ENCODE data around the gene FAAP100. TPM values are rescaled to one million over a fixed set of nuclear protein-coding genes. Genes with fewer than 3 reads are reported as not detected.

FAAP100 gene
- total RNA-seq, 1 donor from 2014 or later: 64.6 TPM

DNA sequence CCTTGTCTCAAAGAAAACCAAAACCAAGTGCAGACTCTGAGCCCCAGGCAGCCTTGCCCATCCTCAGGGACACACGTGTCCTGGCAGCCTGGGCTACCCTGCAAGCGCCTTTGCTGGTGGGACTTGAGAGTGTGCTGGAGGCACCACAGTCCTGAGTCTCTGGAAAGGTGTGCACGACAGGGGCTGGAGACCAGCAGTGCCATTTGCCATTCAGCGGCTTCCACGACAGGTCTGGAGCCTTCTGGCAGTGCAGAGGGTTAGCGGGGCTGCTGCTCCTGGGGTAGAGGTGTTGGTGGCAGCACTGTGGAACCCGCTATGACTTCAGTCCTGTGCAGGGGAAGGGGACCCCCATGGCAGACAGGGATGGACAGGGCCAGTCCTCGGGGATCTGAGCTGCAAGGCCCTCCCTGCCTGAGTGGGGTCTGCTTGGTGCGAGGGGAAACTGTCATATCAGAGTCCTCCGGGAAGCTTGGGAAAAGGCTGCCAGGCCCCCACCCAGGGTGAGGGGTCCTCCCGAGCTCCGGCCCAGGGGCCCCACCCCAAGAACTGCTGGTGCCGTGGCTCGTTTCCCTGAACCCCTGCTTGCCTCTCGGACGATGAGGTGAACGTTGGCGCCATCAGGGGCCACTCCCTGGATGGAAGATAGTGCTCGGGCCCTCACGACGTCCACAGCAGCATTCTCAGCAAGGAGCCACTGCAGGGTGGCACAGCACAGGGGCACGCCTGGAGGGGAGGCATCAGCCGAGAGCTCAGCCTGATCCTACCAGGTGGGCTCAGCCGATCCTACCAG is 6.8 kb downstream of the FAAP100 start:
- Mint-ChIP-seq H3K36me3 (ENCODE audit: unreplicated experiment) (peaks cover 24% of the 10 kb centered on the region), H3K27ac (ENCODE audit: unreplicated experiment) (no peak overlapping the region), H3K27me3 (ENCODE audit: unreplicated experiment) (no peaks in the 10 kb centered on the region), H3K4me1 (ENCODE audit: unreplicated experiment) (peaks cover 12% of the 10 kb centered on the region), H3K4me3 (ENCODE audit: unreplicated experiment) (no peak overlapping the region), H3K9me3 (ENCODE audit: unreplicated experiment) (no peaks in the 10 kb centered on the region)
- TF ChIP-seq, protein P1, sequence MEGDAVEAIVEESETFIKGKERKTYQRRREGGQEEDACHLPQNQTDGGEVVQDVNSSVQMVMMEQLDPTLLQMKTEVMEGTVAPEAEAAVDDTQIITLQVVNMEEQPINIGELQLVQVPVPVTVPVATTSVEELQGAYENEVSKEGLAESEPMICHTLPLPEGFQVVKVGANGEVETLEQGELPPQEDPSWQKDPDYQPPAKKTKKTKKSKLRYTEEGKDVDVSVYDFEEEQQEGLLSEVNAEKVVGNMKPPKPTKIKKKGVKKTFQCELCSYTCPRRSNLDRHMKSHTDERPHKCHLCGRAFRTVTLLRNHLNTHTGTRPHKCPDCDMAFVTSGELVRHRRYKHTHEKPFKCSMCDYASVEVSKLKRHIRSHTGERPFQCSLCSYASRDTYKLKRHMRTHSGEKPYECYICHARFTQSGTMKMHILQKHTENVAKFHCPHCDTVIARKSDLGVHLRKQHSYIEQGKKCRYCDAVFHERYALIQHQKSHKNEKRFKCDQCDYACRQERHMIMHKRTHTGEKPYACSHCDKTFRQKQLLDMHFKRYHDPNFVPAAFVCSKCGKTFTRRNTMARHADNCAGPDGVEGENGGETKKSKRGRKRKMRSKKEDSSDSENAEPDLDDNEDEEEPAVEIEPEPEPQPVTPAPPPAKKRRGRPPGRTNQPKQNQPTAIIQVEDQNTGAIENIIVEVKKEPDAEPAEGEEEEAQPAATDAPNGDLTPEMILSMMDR (IDR thresholded peaks at IDR 0.05): no peak
- DNase-seq (ENCODE audit: extremely low spot score, unreplicated experiment): no peak

DNA sequence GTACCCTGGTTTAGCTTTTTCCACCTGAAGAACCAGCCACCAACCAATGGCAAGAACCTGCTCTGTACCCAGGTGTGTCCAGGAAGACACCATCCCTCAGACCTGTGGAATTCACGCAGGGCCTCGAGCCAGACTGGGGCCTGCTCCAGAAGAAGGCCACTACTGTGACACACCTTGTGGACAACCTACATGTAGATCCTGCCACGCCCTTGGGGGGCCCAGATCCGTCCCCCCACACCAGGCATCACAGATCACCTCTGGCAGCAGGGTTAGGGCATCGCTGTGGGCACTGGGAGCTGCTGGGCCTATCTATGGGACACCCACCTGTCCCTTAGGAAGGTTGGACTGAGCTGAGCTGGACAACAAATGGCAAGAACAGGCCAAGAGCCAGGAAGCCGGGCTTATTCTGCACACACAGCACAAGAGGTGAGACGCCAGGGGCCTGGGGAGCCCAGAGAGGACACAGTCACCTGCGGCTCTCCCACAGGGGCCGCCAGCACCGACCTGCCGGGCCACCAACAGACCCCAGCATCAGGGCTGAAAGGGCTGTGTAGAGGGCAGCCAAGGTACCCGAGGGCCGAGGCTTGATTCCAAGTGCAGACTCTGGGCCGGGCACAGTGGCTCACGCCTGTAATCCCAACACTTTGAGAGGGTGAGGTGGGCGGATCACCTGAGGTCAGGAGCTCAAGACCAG is 7.7 kb downstream of the FAAP100 start:
- H3K4me1 Mint-ChIP-seq (ENCODE audit: unreplicated experiment): peaks cover 3% of the 10 kb centered on the region
- H3K36me3 Mint-ChIP-seq (ENCODE audit: unreplicated experiment): peaks cover 19% of the 10 kb centered on the region
- no peak overlapping the region for H3K27ac Mint-ChIP-seq (ENCODE audit: unreplicated experiment)
- TF ChIP-seq, protein P1 (IDR thresholded peaks at IDR 0.05): no peak
- no peaks in the 10 kb centered on the region for H3K27me3 Mint-ChIP-seq (ENCODE audit: unreplicated experiment)
- no peak for DNase-seq (ENCODE audit: extremely low spot score, unreplicated experiment)
- H3K9me3 Mint-ChIP-seq (ENCODE audit: unreplicated experiment): no peaks in the 10 kb centered on the region
- H3K4me3 Mint-ChIP-seq (ENCODE audit: unreplicated experiment): no peak overlapping the region

DNA sequence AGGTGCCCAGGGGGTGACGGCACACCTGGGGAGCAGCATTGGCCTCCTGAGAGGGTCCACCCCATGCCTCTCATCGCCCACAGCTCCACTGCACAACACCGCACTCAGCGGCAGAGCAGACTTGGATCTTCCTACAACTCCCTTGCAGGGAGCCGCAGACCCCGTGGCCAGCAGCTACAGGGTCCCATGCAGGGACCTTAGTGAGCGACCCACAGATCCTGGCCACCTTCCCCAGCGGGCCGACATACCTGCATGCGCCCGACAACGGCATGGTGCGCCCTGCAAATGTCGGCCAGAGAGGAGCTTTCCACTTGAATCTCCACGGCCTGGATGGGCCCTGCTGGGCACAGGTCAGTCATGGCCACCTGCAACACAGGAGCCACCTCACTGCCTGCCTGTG is 8.4 kb downstream of the FAAP100 start:
- no peak overlapping the region for H3K27ac Mint-ChIP-seq (ENCODE audit: unreplicated experiment)
- TF ChIP-seq, protein P1 (IDR thresholded peaks at IDR 0.05): no peak
- peaks cover 2% of the 10 kb centered on the region for H3K4me1 Mint-ChIP-seq (ENCODE audit: unreplicated experiment)
- H3K9me3 Mint-ChIP-seq (ENCODE audit: unreplicated experiment): no peaks in the 10 kb centered on the region
- DNase-seq (ENCODE audit: extremely low spot score, unreplicated experiment): no peak
- H3K4me3 Mint-ChIP-seq (ENCODE audit: unreplicated experiment): no peak overlapping the region
- peaks cover 13% of the 10 kb centered on the region for H3K36me3 Mint-ChIP-seq (ENCODE audit: unreplicated experiment)
- no peaks in the 10 kb centered on the region for H3K27me3 Mint-ChIP-seq (ENCODE audit: unreplicated experiment)

DNA sequence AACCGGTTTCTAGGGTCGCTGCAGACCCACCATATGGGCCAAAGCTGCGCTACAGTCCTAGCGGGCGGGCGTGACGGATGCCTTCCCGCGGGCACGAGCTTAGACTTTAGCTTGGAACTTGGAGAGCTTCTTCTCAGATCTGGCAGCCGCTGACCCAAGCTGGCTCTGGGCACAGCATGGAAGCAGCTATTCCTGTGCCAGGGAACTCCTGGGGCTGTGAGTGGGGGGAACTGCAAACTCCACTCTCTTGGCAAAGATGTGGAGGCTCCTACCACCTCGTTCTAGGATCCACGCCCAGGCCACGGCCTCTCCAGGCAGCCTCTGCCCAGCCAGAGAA is 8.8 kb downstream of the FAAP100 start:
- Mint-ChIP-seq H3K27me3 (ENCODE audit: unreplicated experiment) (no peaks in the 10 kb centered on the region), H3K36me3 (ENCODE audit: unreplicated experiment) (peaks cover 15% of the 10 kb centered on the region), H3K9me3 (ENCODE audit: unreplicated experiment) (no peaks in the 10 kb centered on the region), H3K27ac (ENCODE audit: unreplicated experiment) (no peak overlapping the region), H3K4me3 (ENCODE audit: unreplicated experiment) (no peak overlapping the region), H3K4me1 (ENCODE audit: unreplicated experiment) (peaks cover 2% of the 10 kb centered on the region)
- no peak for DNase-seq (ENCODE audit: extremely low spot score, unreplicated experiment)
- TF ChIP-seq, protein P1 (IDR thresholded peaks at IDR 0.05): no peak

Measured in osteocyte (in vitro differentiated cells).